ENCODE data around the gene C1orf210. TPM values are rescaled to one million over a fixed set of nuclear protein-coding genes. Genes with fewer than 3 reads are reported as not detected.

The C1orf210 gene
- total RNA-seq, 1 experiment from 2014 or later, result 7.6 TPM

GRCh38 chr1:43267818-43268425 lies 17.5 kb downstream of the C1orf210 start (continued):
- TF ChIP-seq CTCF (IDR thresholded peaks at IDR 0.05 in 2 of 3, conservative IDR thresholded peaks at IDR 0.05 in 1 of 3; ENCODE audit: borderline replicate concordance in 1 of 3, insufficient read depth in 1 of 3, low read depth in 2 of 3, low read length in 2 of 3) (no peak), CEBPB (IDR thresholded peaks at IDR 0.05; ENCODE audit: low read depth) (no peak), JUND (IDR thresholded peaks at IDR 0.05) (no peak), ZFX (IDR thresholded peaks at IDR 0.05) (no peak)

- peaks cover 15 to 26% of the 10 kb centered on the region in 2 experiments for H3K4me1 ChIP-seq (ENCODE audit: control insufficient read depth in 1 of 2, insufficient read depth in 2 of 2, low read length in 2 of 2)
- no peak for ATAC-seq
- no TSS peak for BruUV-seq (replicated peaks)
- no peak overlapping the region for H3K27ac ChIP-seq (ENCODE audit: low read depth, low read length)
- no peak overlapping the region for H3K9ac ChIP-seq (ENCODE audit: low read length)
- ChIA-PET POLR2A (no interaction called here), RAD21 (ENCODE audit: low non-redundant PET in 1 of 2, low total read pairs in 2 of 2, uncharacterized antibody in 2 of 2, unreplicated experiment in 2 of 2) (no interaction called here), CTCF (no interaction called here)
- H3K27me3 ChIP-seq (ENCODE audit: insufficient read depth, low read length), result no peaks in the 10 kb centered on the region
- H3K4me3 ChIP-seq (replicated peaks in 1 of 2; ENCODE audit: low read depth in 1 of 2, low read length in 2 of 2), result no peak overlapping the region
- no peaks in the 10 kb centered on the region for H3K36me3 ChIP-seq (ENCODE audit: control insufficient read depth in 1 of 2, insufficient read depth in 2 of 2, low read length in 2 of 2)
- intact Hi-C loops (cut with micrococcal nuclease), result no loop called here
- H3K9me3 ChIP-seq (ENCODE audit: control insufficient read depth in 1 of 2, insufficient read depth in 1 of 2, low read depth in 1 of 2, low read length in 2 of 2), result peaks cover 0 to 11% of the 10 kb centered on the region in 2 experiments; a peak in 1 of 4 replicates
- no peak for TF ChIP-seq SP1 (IDR thresholded peaks at IDR 0.05; ENCODE audit: low read depth)
- TF ChIP-seq ZBTB33 (IDR thresholded peaks at IDR 0.05; ENCODE audit: extremely low read depth, insufficient replicate concordance, low read length), result no peak
- TF ChIP-seq EZH2 (IDR thresholded peaks at IDR 0.05), result no peak
- H3K4me2 ChIP-seq (ENCODE audit: low read length), result no peak overlapping the region
- H4K20me1 ChIP-seq (ENCODE audit: insufficient read depth), result no peaks in the 10 kb centered on the region
- DNase-seq (ENCODE audit: low read depth, low spot score), result no peak
- H3K79me2 ChIP-seq (ENCODE audit: insufficient read depth, low read length), result no peaks in the 10 kb centered on the region
- no peak overlapping the region for H2AFZ ChIP-seq (ENCODE audit: low read depth, low read length, poor library complexity, severe bottlenecking)
- H3K9me2 ChIP-seq (ENCODE audit: insufficient read depth), result no peaks in the 10 kb centered on the region
Measured at GRCh38 chr1:43267291-43267805, 18.0 kb downstream of the C1orf210 start.
